Esophagus muscularis mucosa (tissue), 4 donors: ENCODE measurements around the gene NBPF14. TPM values are rescaled to one million over a fixed set of nuclear protein-coding genes. Genes with fewer than 3 reads are reported as not detected.
A peak's percentile ranks its signal among the peaks of the same experiment; 100 is the strongest.
"Not testable (repeated sequence)": the region's sequence is repeated elsewhere in the genome, so short reads cannot be mapped to it uniquely, and the experiment has no call there.

Experiments
- DNase-seq: peaks from one replicate; pipeline ENCODE4 v3.0.0-alpha.2; 2017; ENCODE audit errors: extremely low spot score
- H3K27ac ChIP-seq, 4 donors: fragments of 200-600 bp; sonication (generic); replicated peaks in 1 of 4; 1 replicate in 3 of 4; 2 replicates in 1 of 4; pipeline ENCODE4 v1.5.1; 2016 to 2019; ENCODE audit warnings: mild to moderate bottlenecking in 1 of 4
- H3K27me3 ChIP-seq, 4 donors: fragments of 200-600 bp; sonication (generic); one replicate each; pipeline versions ENCODE4 v1.5.1 to v1.6.0; 2016 to 2019
- H3K36me3 ChIP-seq, 4 donors: fragments of 200-600 bp; sonication (generic); one replicate each; pipeline ENCODE4 v1.5.1; 2016 to 2019
- H3K4me1 ChIP-seq, 4 donors: fragments of 200-600 bp; sonication (generic); one replicate each; pipeline ENCODE4 v1.5.1; 2016 to 2019
- H3K4me3 ChIP-seq, 4 donors: fragments of 200-600 bp; sonication (generic); 1 replicate in 2 of 4; 2 replicates in 2 of 4; pipeline ENCODE4 v1.5.1; 2016 to 2019; ENCODE audit warnings: mild to moderate bottlenecking in 4 of 4, moderate library complexity in 1 of 4
- H3K9me3 ChIP-seq, 4 donors: fragments of 200-600 bp; sonication (generic); 1 replicate in 3 of 4; 2 replicates in 1 of 4; pipeline ENCODE4 v1.5.1; 2016 to 2019
- POLR2A ChIP-seq: fragments of 450-650 bp; IDR thresholded peaks from one replicate; pipeline ENCODE4 v1.6.1; 2017; ENCODE audit warnings: antibody characterized with exemption, moderate library complexity, mild to moderate bottlenecking, low read depth
- POLR2AphosphoS5 ChIP-seq, 2 donors: sonication (generic); formaldehyde crosslinking; IDR thresholded peaks; one replicate each; pipeline ENCODE4 v1.6.1; 2017; ENCODE audit warnings: antibody characterized with exemption in 2 of 2
- WGBS: methylation state at CpG from one replicate; pipeline ENCODE4 v1.1.5; 2018; 5-methylcytosine and 5-hydroxymethylcytosine counted together
- intact Hi-C: fragments of 100-400 bp; cut with DNase I; formaldehyde crosslinking; loops from one replicate; pipeline ENCODE4 v1.15.1; 2023
- small RNA-seq, 3 donors: library from RNA; depleted of rRNA; stranded (forward); fragments of <200 nt; gene quantifications; one replicate each; pipeline ENCODE3, GENCODE V24; 2016
- total RNA-seq, 4 donors: library from RNA; depleted of rRNA; stranded (reverse); fragments of >200 nt; gene quantifications; one replicate each; pipeline versions ENCODE4 v1.1.0 to v1.2.1, GENCODE V29; 2016

Gene NBPF14
- total RNA-seq, 4 donors from 2014 or later = 13.9 to 31.1 (median 26.5) TPM

GRCh38 chr1:148523205-148524144 lies 72.3 kb downstream of the NBPF14 start:
- peak overlapping the region; percentile 48 to 61 (median 54) for H3K4me3 ChIP-seq
- H3K4me1 ChIP-seq, intact Hi-C loops, H3K36me3 ChIP-seq, H3K27me3 ChIP-seq, DNase-seq, H3K9me3 ChIP-seq: not testable (repeated sequence)
- WGBS = 23% methylated on average over 14 of the region's 35 CpGs
- peak overlapping the region; percentile 76 to 82 (median 78) for H3K27ac ChIP-seq

- TF ChIP-seq POLR2A (peak; percentile 100), POLR2AphosphoS5 (IDR thresholded peaks at IDR 0.05) (peak; percentile 90 to 99)
- H3K4me1 ChIP-seq, intact Hi-C loops, H3K36me3 ChIP-seq, H3K9me3 ChIP-seq, H3K27me3 ChIP-seq: not testable (repeated sequence)
- WGBS = 1% methylated on average over 30 of the region's 30 CpGs
- peak; percentile 97 for DNase-seq
- H3K4me3 ChIP-seq = peak overlapping the region; percentile 48 to 61 (median 54)
- peak overlapping the region; percentile 76 to 82 (median 78) for H3K27ac ChIP-seq
Observed at GRCh38 chr1:148522561-148523204, 73.1 kb downstream of the NBPF14 start.

- H3K9me3 ChIP-seq, H3K36me3 ChIP-seq, intact Hi-C loops, H3K27me3 ChIP-seq, H3K4me1 ChIP-seq: not testable (repeated sequence)
- WGBS = 3% methylated on average over 17 of the region's 23 CpGs
- peak overlapping the region; percentile 48 to 61 (median 54) for H3K4me3 ChIP-seq
- peak overlapping the region; percentile 76 to 82 (median 78) for H3K27ac ChIP-seq
- peak; percentile 92 for DNase-seq
Observed at GRCh38 chr1:148522072-148522471, 73.7 kb downstream of the NBPF14 start.

DNA sequence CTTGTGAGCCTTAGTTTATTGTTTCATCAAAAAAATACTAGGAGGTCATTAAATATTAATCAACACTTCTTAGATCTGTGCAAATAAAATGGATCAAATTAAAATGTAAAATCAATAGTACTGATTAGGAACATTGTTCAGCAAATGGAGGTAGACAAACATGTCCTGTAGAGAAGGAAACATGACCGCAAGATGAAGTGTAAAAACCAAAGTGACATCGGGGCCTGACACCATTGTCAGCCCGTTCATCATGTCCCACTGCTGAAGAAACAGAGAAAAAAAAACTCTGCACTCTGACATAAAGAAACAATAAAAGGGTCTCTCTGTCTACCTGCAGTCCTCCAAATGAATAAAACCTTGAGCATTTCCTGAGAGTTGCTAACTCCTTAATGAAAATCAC lies 81.5 kb downstream of the NBPF14 start:
- H3K36me3 ChIP-seq, intact Hi-C loops, DNase-seq, H3K4me3 ChIP-seq, H3K4me1 ChIP-seq, H3K27ac ChIP-seq, H3K27me3 ChIP-seq, H3K9me3 ChIP-seq: not testable (repeated sequence)
- WGBS = no CpG with 5 or more reads among the region's 3 CpGs

GRCh38 chr1:148512571-148513184 lies 83.1 kb downstream of the NBPF14 start:
- 85% methylated on average over 6 of the region's 9 CpGs for WGBS
- H3K9me3 ChIP-seq = not testable (repeated sequence)

GRCh38 chr1:148493933-148494332 lies 101.9 kb downstream of the NBPF14 start:
- H3K9me3 ChIP-seq, intact Hi-C loops, H3K27me3 ChIP-seq, H3K4me1 ChIP-seq, H3K4me3 ChIP-seq, H3K27ac ChIP-seq, H3K36me3 ChIP-seq, DNase-seq: not testable (repeated sequence)

More at GRCh38 chr1:148512571-148513184, 83.1 kb downstream of the NBPF14 start:
- H3K36me3 ChIP-seq, H3K27ac ChIP-seq, H3K27me3 ChIP-seq, intact Hi-C loops, H3K4me1 ChIP-seq, H3K4me3 ChIP-seq, DNase-seq: not testable (repeated sequence)

DNA sequence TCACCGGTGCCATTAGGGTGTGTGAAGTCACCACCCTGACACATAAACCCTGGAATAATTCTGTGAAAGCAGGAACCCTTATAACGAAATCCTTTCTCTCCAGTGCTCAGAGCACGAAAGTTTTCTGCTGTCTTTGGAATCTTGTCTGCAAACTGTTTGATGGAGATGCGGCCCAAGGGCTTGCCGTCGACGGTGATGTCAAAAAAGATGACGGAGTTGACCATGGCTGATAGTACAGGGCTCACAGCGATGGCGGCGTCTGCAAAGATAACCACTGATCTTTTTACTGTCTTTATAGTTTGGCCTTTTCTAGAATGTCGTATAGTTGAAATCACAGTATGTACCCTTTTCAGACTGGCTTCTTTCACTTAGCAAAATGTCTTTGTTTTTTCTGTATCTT lies 112.8 kb downstream of the NBPF14 start, which contains the start of gene PPIAL4G:
TSS of gene PPIAL4G (minus strand) at position 274 of the 400 bp plus-strand sequence. CDS start at position 224, 50 bp downstream.
- intact Hi-C loops, H3K9me3 ChIP-seq: not testable (repeated sequence)
- 84% methylated on average over 12 of the region's 12 CpGs for WGBS

More for the DNA sequence above, 112.8 kb downstream of the NBPF14 start, which contains the start of gene PPIAL4G:
- not testable (repeated sequence) for H3K36me3 ChIP-seq, H3K4me1 ChIP-seq, H3K27ac ChIP-seq, H3K27me3 ChIP-seq, H3K4me3 ChIP-seq, DNase-seq

Small RNAs within 50 kb of the gene (small RNA-seq; reads per million reads assigned to genes)
- 0 reads per million in 3 donors for gene RF00003

Other genes starting within 250 kb of the NBPF14 start
- gene PPIAL4G, start 112.7 kb downstream of the NBPF14 start, total RNA-seq = not detected
- gene NUDT4B, start 152.8 kb upstream of the NBPF14 start, total RNA-seq = 100 to 1,000 TPM in 1 of 4 donors, 10 to 100 TPM in 3; 30.4 to 153 (median 55.6) TPM
- 100 to 1,000 TPM; 117 to 200 (median 169) TPM for gene PDE4DIP, start 248.4 kb upstream of the NBPF14 start, total RNA-seq